ENCODE data around the gene PAIP2B.

- TF ChIP-seq CTCF (IDR thresholded peaks at IDR 0.05; ENCODE audit: low read length) = no peak
- TF ChIP-seq EZH2phosphoT487 (IDR thresholded peaks at IDR 0.05; ENCODE audit: low read length) = no peak
- no peak for TF ChIP-seq EZH2 (optimal IDR thresholded peaks at IDR 0.05; ENCODE audit: low read depth, low read length)
These were observed 83.1 kb downstream of the PAIP2B start for GRCh38 chr2:71143782-71144181.
